VCaP (cell line): ENCODE results near the gene UBASH3B.

Source experiments
- H3K27ac ChIP-seq: fragments of 450-650 bp; 2 replicates; pipeline ENCODE4 v1.5.1; 2017
- CTCF ChIP-seq: fragments of 450-650 bp; conservative IDR thresholded peaks from 2 replicates; pipeline ENCODE4 v1.5.1; 2017; ENCODE audit warnings: mild to moderate bottlenecking, moderate library complexity

The UBASH3B gene

GRCh38 chr11:122754553-122755322, 99.2 kb downstream of the UBASH3B start:
- H3K27ac ChIP-seq = no peak overlapping the region
- TF ChIP-seq CTCF = peak; percentile 73

- H3K27ac ChIP-seq = no peak overlapping the region
- TF ChIP-seq CTCF = no peak
Measured at GRCh38 chr11:122755409-122755808, 99.9 kb downstream of the UBASH3B start.

- no peak for TF ChIP-seq CTCF
- H3K27ac ChIP-seq = no peak overlapping the region
Measured at GRCh38 chr11:122755941-122756340, 100.4 kb downstream of the UBASH3B start.

DNA sequence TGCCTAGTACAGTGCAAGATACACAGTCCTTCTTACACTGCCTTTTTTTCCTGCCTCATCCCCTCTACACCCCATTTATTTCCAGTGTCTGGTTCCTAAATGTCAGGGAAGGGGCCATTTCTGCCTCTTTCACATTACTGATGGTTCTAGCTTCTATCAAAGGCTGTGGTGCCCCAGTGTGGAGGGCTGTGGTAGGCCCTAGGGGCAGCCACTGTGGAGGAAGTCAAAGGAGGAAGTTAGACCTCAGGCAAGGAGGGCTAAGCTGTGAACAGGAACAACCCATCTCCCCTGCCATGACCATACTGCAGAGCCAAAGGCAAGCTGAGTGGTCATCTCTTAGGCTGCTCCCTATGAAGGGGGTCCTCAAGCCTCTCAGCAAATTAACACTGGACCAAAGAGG, 100.9 kb downstream of the UBASH3B start:
- no peak for TF ChIP-seq CTCF
- no peak overlapping the region for H3K27ac ChIP-seq

DNA sequence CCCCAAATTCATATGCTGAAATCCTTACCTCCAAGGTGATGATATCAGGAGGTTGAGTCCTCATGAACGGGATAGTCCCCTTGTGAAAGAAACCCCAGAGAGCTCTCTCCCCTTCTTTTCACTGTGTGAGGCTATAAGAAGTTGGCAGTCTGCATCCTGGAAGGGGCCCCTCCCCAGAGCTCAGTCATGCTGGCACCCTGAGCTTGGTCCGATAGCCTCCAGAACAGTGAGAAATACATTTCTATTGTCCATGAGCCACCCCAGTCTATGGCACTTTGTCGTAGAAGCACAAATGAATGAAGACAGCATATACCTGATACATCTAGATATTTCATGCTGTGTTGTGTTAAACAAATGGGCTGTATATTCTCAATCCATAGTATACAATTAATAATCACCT, 101.7 kb downstream of the UBASH3B start:
- H3K27ac ChIP-seq = no peak overlapping the region
- TF ChIP-seq CTCF = no peak

DNA sequence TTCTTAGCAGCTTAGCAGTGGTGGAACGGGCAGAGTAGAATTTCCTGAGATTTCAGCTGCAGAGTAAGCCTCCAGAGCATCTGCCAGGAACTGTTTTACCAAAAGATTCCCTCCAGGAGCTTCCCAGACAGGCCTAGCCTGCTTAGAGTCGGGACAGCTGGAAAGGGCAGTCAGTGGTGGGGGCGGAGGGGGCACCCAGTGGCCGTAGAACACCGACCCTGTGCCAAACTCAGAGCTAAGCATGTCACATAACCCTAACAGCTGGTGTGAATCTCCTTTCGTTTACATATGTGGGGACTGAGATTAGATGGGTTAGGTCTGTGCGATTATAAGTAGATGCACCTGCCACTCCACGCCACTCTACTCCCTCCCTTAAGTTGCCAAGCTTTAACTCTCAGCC, 102.8 kb downstream of the UBASH3B start:
- no peak for TF ChIP-seq CTCF
- no peak overlapping the region for H3K27ac ChIP-seq

GRCh38 chr11:122758974-122759373, 103.5 kb downstream of the UBASH3B start:
- no peak overlapping the region for H3K27ac ChIP-seq
- no peak for TF ChIP-seq CTCF
